DOHH2 (cell line): ENCODE data around the gene KCNIP1.
"Not testable (repeated sequence)": the region's sequence is repeated elsewhere in the genome, so short reads cannot be mapped to it uniquely, and the experiment has no call there.

Experiments
- H3F3A ChIP-seq: fragments of 200-600 bp; sonication (generic), shearing (Covaris generic); 2 replicates; pipeline ENCODE4 v1.6.0; 2016; ENCODE audit warnings: antibody characterized with exemption, mild to moderate bottlenecking; ENCODE audit not compliant: control insufficient read depth, insufficient read depth
- H3K27ac ChIP-seq: fragments of 200-600 bp; sonication (generic); 2 replicates; pipeline ENCODE4 v1.5.1; 2014; ENCODE audit warnings: low read depth, mild to moderate bottlenecking, low read length, moderate library complexity
- H3K27me3 ChIP-seq: fragments of 200-600 bp; sonication (generic); 2 replicates; pipeline ENCODE4 v1.6.1; 2014; ENCODE audit warnings: mild to moderate bottlenecking, low read length, mixed read lengths; ENCODE audit not compliant: control insufficient read depth
- H3K36me3 ChIP-seq: fragments of 200-600 bp; sonication (generic); 2 replicates; pipeline ENCODE4 v1.6.1; 2014; ENCODE audit warnings: mild to moderate bottlenecking, low read length, moderate library complexity, mixed read lengths; ENCODE audit not compliant: control insufficient read depth
- H3K4me1 ChIP-seq: fragments of 200-600 bp; sonication (generic); 2 replicates; pipeline ENCODE4 v1.6.1; 2014; ENCODE audit warnings: mild to moderate bottlenecking, low read length, mixed read lengths; ENCODE audit not compliant: control insufficient read depth
- H3K4me2 ChIP-seq: fragments of 200-600 bp; sonication (generic); 2 replicates; pipeline ENCODE4 v1.6.0; 2014; ENCODE audit warnings: mild to moderate bottlenecking, low read length, moderate library complexity
- H3K4me3 ChIP-seq: fragments of 200-600 bp; sonication (generic); 2 replicates; pipeline ENCODE4 v1.5.1; 2014; ENCODE audit warnings: mild to moderate bottlenecking, low read length, mixed read lengths
- H3K79me2 ChIP-seq: fragments of 200-600 bp; sonication (generic); 2 replicates; pipeline ENCODE4 v1.6.1; 2014; ENCODE audit warnings: mild to moderate bottlenecking, low read length, mixed read lengths; ENCODE audit not compliant: control insufficient read depth
- H3K9me2 ChIP-seq: fragments of 200-600 bp; sonication (generic); replicated peaks from 2 replicates; pipeline ENCODE4 v1.6.1; 2014; ENCODE audit warnings: mild to moderate bottlenecking, low read length, mixed read lengths; ENCODE audit not compliant: control insufficient read depth
- H3K9me3 ChIP-seq: fragments of 200-600 bp; sonication (generic); 2 replicates; pipeline ENCODE4 v1.6.1; 2014; ENCODE audit warnings: antibody characterized with exemption, low read length, mixed read lengths; ENCODE audit not compliant: control insufficient read depth, insufficient read depth
- H4K20me1 ChIP-seq: fragments of 200-600 bp; sonication (generic); 2 replicates; pipeline ENCODE4 v1.6.0; 2014; ENCODE audit warnings: low read depth, mild to moderate bottlenecking, antibody characterized with exemption, low read length, moderate library complexity; ENCODE audit not compliant: control insufficient read depth, insufficient read depth
- EZH2phosphoT487 ChIP-seq: fragments of 200-600 bp; sonication (generic); IDR thresholded peaks from 2 replicates; pipeline ENCODE4 v1.6.1; 2017; ENCODE audit warnings: borderline replicate concordance, mild to moderate bottlenecking, antibody characterized with exemption, low read length, moderate library complexity, mixed read lengths
- TF ChIP-seq, protein P1 (sequence below): fragments of 200-600 bp; sonication (generic); IDR thresholded peaks from one replicate; pipeline ENCODE4 v1.5.1; 2014; ENCODE audit warnings: antibody characterized with exemption, mild to moderate bottlenecking, low read depth, low read length; ENCODE audit not compliant: poor library complexity, severe bottlenecking

The KCNIP1 gene

DNA sequence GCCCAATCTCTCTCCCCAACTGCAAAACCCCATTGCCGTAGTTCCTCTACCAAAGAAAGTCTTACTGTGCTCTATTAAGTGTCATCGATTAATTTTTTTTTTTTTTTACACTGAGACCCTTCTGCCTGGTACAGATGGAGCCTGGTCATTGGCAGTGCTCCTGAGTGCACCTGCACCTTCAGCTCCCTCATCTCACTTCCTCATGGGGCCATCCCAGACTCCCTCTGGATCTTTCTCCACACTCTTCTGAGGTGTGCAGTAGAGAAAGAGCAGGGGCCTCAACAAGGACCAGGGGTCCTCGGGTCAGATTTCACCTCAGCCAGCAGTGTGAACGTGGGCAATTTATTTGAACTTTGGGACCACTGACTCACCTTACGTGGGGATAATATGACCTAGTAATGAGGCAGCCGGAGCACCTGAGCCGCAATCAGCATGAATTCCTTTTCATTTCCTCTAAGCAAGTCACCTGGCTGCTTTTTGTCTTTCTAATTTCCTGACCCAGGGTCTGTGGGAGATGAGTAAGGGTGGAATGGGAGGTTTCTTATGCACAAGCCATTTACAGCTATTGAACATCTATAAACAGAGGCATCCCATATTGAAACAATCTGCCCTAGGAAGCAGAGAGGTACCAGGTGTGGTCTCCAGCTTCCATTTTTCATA is 257.4 kb downstream of the KCNIP1 start:
- no peak overlapping the region for H3K4me2 ChIP-seq
- no peaks in the 10 kb centered on the region for H4K20me1 ChIP-seq
- no peak overlapping the region for H3K27ac ChIP-seq
- H3K9me2 ChIP-seq: no peaks in the 10 kb centered on the region
- no peaks in the 10 kb centered on the region for H3K27me3 ChIP-seq
- TF ChIP-seq, protein P1, sequence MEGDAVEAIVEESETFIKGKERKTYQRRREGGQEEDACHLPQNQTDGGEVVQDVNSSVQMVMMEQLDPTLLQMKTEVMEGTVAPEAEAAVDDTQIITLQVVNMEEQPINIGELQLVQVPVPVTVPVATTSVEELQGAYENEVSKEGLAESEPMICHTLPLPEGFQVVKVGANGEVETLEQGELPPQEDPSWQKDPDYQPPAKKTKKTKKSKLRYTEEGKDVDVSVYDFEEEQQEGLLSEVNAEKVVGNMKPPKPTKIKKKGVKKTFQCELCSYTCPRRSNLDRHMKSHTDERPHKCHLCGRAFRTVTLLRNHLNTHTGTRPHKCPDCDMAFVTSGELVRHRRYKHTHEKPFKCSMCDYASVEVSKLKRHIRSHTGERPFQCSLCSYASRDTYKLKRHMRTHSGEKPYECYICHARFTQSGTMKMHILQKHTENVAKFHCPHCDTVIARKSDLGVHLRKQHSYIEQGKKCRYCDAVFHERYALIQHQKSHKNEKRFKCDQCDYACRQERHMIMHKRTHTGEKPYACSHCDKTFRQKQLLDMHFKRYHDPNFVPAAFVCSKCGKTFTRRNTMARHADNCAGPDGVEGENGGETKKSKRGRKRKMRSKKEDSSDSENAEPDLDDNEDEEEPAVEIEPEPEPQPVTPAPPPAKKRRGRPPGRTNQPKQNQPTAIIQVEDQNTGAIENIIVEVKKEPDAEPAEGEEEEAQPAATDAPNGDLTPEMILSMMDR: no peak
- no peak for TF ChIP-seq EZH2phosphoT487
- H3K36me3 ChIP-seq: no peaks in the 10 kb centered on the region
- no peaks in the 10 kb centered on the region for H3F3A ChIP-seq
- no peak overlapping the region for H3K4me3 ChIP-seq
- no peaks in the 10 kb centered on the region for H3K4me1 ChIP-seq
- no peaks in the 10 kb centered on the region for H3K79me2 ChIP-seq
- no peaks in the 10 kb centered on the region for H3K9me3 ChIP-seq

DNA sequence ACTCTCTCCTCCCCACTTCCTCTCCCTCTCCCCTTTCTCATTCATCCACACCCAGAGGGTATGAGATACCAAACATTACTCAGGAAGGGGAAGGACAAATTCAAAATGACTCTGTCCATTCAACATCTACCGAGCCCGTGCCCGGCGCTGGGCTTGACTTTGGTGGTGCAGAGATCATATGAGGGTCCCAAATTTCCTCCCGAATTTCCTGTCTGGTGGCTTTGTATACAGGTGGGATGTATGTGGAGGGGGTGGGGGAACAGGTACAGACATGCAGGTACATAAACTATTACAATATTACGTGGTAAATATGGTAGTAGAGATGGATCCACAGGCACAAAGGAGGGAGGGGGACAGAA is 257.9 kb downstream of the KCNIP1 start:
- Histone ChIP-seq H3K27ac (no peak overlapping the region), H3K9me3 (no peaks in the 10 kb centered on the region), H3K27me3 (no peaks in the 10 kb centered on the region), H3K9me2 (no peaks in the 10 kb centered on the region), H3F3A (no peaks in the 10 kb centered on the region), H3K4me2 (no peak overlapping the region), H4K20me1 (no peaks in the 10 kb centered on the region), H3K4me1 (no peaks in the 10 kb centered on the region), H3K79me2 (no peaks in the 10 kb centered on the region), H3K4me3 (no peak overlapping the region), H3K36me3 (no peaks in the 10 kb centered on the region)
- no peak for TF ChIP-seq EZH2phosphoT487
- TF ChIP-seq, protein P1: no peak

DNA sequence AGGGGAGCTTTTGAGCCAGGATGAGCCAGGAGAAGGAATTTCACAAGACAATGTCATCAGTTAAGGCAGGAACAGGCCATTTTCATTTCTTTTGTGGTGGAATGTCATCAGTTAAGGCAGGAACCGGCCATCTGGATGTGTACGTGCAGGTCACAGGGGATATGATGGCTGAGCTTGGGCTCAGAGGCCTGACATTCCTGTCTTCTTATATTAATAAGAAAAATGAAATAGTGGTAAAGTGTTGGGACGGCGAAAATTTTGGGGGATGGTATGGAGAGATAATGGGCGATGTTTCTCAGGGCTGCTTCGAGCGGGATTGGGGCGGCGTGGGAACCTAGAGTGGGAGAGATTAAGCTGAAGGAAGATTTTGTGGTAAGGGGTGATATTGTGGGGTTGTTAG is 258.5 kb downstream of the KCNIP1 start:
- H3K4me3 ChIP-seq, H3K9me2 ChIP-seq, H4K20me1 ChIP-seq, H3F3A ChIP-seq, H3K4me2 ChIP-seq, H3K27me3 ChIP-seq, H3K36me3 ChIP-seq, H3K27ac ChIP-seq, H3K79me2 ChIP-seq, H3K9me3 ChIP-seq, H3K4me1 ChIP-seq: not testable (repeated sequence)

DNA sequence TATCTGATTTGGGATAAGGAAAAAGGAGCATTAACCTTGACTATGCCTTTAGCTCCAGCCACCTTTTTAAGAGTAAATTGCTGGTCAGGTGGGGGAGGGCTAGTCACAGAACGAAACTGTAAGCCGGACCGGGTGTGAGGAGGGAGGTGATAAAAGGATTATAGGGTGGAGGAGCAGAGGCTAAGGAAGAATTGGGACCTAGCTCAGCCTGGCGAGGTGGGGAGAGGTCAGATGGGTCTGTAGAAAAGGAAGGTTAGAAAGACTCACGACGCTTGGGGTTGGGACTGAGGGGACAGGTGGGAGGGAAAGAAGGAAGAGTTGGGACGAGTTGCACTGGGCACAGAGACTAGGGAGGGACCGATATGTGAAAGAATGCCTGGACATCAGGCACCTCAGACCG is 262.0 kb downstream of the KCNIP1 start:
- not testable (repeated sequence) for H3K9me3 ChIP-seq, H3F3A ChIP-seq, H3K4me3 ChIP-seq

More for the DNA sequence above, 262.0 kb downstream of the KCNIP1 start:
- not testable (repeated sequence) for H3K9me2 ChIP-seq, H3K79me2 ChIP-seq, H3K4me2 ChIP-seq, H3K27ac ChIP-seq, H3K36me3 ChIP-seq, H3K4me1 ChIP-seq, H3K27me3 ChIP-seq, H4K20me1 ChIP-seq
